Embryonic facial prominence (tissue), 1 donor: ENCODE data around the gene RIGI.
"Not testable (repeated sequence)": the region's sequence is repeated elsewhere in the genome, so short reads cannot be mapped to it uniquely, and the experiment has no call there.

ENCODE experiments used
- DNase-seq: peaks from one replicate; pipeline ENCODE4 v3.0.0-alpha.2; 2016; ENCODE audit errors: extremely low spot score

Gene RIGI

DNA sequence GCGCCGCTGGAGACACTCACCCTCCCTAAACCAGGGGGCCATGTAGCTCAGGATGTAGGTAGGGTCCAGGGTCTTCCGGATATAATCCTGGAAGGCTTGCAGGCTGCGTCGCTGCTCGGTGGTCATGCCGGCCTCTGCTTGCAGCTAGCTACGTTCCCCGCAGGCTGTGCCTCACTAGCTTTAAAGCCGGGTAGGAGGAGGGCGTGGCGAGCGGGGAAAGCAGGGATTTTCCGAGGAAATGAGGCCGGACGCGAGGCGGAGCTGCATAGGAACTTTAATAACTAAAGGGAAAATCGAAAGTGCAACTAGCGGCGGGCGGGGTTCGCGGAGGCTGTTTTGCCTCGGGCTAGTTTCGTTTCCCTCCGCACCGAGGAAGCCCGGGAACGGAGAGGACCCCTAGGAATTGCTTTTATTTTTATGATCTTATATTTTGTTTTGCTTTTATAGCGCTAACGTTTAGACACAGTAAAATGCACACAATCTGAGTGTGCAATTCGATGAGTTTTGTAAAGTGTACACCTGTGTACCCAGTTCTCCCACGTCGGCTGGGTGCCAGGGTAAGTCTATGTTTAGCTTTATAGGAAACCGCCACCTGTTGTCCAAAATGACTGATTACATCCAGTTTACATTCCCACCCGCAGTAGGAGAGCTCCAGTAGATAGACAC is at the start of gene RIGI:
Gene RIGI, minus strand, starts transcription at position 156 of the 666 bp plus-strand sequence. Its CDS starts 30 bp downstream, at position 126.
- peak; percentile 70 for DNase-seq

DNA sequence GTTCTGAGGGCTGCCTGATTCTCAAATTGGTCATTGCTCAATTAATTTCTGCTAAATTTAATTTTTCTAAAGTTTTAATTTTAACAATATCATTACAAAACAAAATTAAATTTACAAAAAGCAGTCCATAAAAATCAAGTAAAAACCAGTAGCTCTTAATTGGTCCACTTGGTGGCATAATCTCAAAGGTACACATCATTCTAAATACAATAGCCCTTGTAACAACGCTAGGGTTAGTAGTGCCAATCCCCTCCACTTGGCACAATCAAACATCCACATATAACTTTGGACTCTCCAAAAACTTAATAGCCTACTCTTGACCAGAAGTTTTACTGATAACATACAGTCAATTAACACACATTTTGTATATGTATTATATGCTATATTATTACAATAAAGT is 48.9 kb upstream of the RIGI start:
- DNase-seq, result no peak

DNA sequence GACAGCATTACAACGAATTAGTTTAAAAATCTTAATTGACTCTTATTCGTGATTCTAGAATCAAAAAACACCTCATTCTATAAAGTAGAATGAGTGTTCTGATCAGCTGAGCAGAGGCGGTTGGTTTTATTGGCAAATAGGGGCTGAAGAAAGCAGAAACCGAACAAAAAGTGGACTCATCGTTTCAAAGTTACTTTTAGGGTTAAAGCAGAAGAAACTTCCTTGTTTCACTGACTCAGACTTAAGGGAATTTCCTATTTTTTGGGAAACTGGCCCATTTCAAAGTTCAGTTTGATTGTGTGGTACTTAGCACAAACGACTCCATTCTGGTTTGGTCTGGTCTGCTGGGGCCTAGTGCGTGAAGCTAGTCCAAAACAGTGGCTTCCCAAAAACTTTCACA is 47.8 kb upstream of the RIGI start:
- no peak for DNase-seq

DNA sequence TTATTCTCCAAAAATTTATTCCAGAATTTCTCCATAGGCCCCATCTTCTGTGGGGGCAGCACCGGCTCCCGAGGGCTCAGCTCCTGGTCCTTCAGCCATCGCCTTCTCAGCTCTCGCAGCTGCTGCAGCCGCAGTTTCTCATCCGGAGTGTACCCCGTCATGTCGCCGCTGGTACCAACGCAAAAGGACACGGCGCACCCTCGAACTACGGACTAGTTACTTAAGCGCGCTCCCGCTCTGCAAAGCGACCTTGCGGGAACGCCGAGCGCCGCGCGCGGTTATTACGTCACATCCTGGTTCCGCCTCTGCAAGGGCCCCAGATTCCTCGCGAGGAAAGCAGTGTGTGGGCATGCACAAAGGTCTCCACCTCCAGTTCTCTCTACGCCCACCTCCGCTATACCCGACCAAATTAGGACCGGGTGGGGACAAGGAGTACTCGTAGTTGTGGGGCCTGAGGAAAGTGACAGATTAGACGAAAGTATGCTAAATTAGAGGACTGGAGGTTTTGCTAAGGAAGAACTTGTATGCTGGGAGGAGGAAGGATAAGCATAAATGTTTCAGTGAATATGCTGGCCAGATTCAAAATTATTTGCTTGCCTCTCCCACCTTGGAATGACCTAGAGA is 47.0 kb upstream of the RIGI start, which contains the start of gene NDUFB6:
Gene NDUFB6, minus strand, starts transcription at position 260 of the 624 bp plus-strand sequence. Its CDS starts 99 bp downstream, at position 161.
- DNase-seq, result peak; percentile 96

DNA sequence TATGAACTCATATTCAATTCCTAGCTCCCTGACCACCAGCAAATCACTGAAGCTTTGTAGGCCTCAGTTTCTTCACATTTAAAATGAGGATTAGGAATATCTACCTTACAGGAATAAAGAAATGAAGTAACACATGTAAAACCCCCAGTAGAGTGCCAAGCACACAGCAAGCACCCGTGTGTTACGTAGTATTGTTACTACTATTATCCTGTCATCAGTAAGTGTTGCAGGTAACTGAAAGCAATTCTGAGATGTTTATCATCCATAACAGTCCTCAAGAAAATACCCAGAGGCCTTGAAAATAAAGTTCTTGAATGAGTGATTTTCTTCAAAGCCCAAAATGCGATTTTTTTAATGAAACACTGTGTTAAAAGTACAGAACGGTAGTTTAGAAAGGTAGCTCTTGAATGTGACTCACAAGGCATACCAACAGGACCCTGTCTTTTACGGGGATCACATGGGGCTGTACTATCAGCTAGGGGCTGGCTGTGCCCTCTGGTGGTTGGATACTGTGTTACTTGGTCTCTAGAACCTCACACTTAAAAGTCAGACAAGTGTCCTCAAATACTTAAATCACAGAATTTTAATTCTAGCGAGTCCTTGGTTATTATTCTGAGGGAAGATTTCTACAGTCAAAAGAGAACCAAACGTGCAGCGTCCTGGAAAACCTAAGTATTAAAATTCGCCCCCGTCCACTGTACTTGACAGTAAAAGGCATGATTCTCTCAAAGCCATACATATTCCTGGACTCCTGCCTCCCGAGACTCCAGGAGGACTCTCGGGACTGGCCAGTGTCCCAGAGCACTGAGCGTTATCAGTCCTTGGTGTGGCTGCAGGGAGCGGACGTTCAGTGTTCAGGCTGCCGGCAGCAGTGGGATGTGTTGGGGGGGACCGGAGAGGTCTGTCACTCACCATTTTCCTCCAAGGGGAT is 46.2 kb upstream of the RIGI start:
- DNase-seq, result peak; percentile 13

DNA sequence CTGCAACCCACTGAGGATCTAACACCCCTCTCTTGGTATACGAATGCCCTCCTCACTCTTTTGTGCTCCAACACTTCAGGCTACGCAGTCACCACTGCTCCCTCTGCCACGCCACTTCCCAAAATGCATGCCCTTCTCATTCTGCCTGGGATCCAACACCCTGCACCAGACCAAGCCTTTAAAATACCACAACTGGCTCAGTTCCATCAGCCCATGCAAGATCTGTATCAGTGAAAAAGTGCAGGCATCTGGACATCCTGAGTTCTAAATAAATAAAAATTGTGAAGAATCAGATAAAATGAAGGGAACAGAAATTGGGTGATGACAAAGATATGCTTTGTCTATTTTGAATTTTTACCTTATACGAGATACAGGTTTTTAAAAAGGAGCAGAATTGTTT is 44.3 kb upstream of the RIGI start:
- DNase-seq, result no peak

- DNase-seq, result no peak
These were observed 40.8 kb upstream of the RIGI start for GRCh38 chr9:32566770-32567169.

- DNase-seq, result no peak
These were observed 40.0 kb upstream of the RIGI start for GRCh38 chr9:32565967-32566366.

DNA sequence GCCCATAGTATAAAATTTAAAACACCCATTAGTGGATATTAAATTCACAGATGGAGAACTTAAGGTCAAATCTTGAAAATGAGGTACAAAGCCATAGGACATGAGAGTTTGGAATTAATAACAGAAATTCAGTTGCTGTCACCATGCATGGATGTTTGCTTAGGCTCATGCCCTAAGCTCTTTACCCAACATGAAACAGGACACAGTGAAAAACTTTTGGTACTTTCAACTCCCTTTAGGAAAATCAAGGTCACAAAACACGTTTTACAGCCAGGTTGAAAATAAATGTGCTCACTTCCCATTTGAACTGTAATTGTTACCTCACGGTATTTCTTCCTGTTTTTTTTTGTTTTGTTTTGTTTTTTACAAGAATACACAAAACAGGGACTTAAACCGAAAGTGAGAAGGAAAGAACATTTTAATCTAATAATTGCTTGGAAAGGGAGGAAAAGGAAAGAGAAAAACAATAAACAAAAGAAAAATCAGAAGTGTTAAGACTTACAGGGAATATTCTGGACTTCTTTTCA is 32.5 kb upstream of the RIGI start:
- DNase-seq, result no peak

DNA sequence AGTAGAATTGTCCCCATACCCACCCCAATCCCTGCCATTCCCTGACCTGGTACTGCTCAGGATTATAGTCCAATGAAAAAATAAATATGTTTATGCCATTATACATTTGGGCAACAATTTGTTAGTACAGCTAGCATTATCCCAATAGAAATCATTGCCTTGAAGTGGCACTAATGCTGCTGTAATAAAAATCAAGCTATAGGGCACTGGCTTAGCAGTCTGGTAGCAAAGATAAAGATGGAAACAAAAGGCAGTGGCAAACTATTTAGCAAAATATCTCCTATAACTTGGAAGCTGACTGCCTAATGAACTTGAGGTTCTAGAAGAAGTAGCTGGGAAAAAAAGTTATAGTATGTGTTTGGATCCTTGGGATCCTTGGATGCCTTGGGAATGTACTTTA is 28.6 kb upstream of the RIGI start:
- DNase-seq, result no peak

DNA sequence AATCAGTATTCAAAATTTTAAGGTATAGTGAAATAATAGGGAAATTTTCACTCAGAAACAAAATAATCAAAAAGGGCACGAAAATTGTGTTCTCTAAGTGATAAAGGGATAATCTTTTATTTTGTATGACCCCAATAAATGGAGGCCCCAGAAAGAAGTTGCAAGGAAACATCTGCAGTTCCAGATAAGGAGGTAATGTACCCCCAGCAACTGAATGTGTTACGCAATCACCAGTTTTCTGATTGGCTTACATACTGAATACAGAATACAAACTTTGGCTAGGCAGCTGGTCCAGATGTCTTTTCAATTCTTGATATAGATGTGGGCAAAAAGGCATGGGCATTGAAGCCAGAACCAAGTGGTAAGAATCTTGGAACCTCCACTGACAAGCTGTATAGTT is 28.1 kb upstream of the RIGI start:
- no peak for DNase-seq

GRCh38 chr9:32552172-32552872 is 26.3 kb upstream of the RIGI start, which contains the start of the genes SMIM27 and TOPORS:
Gene SMIM27, plus strand, starts transcription at chr9:32552327. Its CDS starts 108 bp downstream, at chr9:32552435.
Gene TOPORS, minus strand, starts transcription at chr9:32552586. Its CDS starts 150 bp downstream, at chr9:32552436.
- peak; percentile 95 for DNase-seq

GRCh38 chr9:32551276-32552051 is 25.5 kb upstream of the RIGI start:
- peak; percentile 36 for DNase-seq

GRCh38 chr9:32550562-32551275 is 24.7 kb upstream of the RIGI start:
- peak; percentile 95 for DNase-seq

DNA sequence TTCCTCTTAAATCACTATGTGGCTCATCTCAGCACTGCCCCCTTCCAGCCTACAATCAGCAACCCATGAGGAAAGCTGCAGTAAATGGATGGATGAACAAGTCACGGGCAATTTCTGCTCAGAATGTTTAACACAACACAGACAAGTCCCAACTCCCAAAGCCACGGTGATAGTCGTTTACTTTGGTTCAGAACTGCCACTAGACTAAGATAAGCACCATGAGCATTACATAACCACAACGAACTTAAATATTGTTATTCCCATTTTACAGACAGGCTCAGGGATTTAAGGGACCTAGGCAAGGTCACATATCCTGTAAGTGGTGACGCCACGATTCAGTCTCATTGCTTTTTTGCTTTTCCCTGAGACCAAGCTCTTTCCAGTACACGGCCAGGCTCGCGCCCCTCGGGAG is 24.2 kb upstream of the RIGI start:
- DNase-seq, result no peak

- not testable (repeated sequence) for DNase-seq
These were observed 22.2 kb upstream of the RIGI start for GRCh38 chr9:32548213-32548612.

GRCh38 chr9:32545884-32546283 is 19.9 kb upstream of the RIGI start:
- DNase-seq, result no peak

- no peak for DNase-seq
These were observed 17.1 kb upstream of the RIGI start for GRCh38 chr9:32543047-32543446.

GRCh38 chr9:32533816-32534215 is 7.8 kb upstream of the RIGI start:
- DNase-seq, result no peak

GRCh38 chr9:32533336-32533735 is 7.3 kb upstream of the RIGI start:
- no peak for DNase-seq
